Measurements from ENCODE around the gene OR4S2. TPM values are rescaled to one million over a fixed set of nuclear protein-coding genes. Genes with fewer than 3 reads are reported as not detected.

Gene OR4S2
- total RNA-seq, 1 donor from 2014 or later, result not detected

DNA sequence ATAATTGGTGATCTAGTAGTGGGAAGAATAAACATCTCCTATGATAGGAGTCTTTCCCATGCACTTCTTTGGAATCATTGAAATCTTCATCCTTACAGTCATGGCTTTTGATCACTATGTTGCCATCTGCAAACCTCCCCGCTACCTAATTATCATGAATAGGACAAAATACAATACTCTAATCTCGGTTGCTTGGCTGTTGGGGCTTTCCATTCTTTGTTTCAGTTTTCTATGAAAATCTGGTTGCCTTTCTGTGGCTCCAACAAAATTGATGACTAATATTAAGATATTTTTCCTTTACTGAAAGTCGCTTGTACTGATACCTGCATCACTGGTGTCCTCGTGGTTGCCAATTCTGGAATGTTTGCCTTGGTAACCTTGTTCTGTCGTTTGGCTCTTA lies 25.7 kb downstream of the OR4S2 start:
- TF ChIP-seq, protein P1, sequence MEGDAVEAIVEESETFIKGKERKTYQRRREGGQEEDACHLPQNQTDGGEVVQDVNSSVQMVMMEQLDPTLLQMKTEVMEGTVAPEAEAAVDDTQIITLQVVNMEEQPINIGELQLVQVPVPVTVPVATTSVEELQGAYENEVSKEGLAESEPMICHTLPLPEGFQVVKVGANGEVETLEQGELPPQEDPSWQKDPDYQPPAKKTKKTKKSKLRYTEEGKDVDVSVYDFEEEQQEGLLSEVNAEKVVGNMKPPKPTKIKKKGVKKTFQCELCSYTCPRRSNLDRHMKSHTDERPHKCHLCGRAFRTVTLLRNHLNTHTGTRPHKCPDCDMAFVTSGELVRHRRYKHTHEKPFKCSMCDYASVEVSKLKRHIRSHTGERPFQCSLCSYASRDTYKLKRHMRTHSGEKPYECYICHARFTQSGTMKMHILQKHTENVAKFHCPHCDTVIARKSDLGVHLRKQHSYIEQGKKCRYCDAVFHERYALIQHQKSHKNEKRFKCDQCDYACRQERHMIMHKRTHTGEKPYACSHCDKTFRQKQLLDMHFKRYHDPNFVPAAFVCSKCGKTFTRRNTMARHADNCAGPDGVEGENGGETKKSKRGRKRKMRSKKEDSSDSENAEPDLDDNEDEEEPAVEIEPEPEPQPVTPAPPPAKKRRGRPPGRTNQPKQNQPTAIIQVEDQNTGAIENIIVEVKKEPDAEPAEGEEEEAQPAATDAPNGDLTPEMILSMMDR (IDR thresholded peaks at IDR 0.05; ENCODE audit: unreplicated experiment), result no peak
- no peak overlapping the region for H3K4me3 Mint-ChIP-seq (ENCODE audit: low read depth)
- no peaks in the 10 kb centered on the region for H3K27me3 Mint-ChIP-seq
- no peak for DNase-seq (ENCODE audit: low spot score, unreplicated experiment)
- H3K36me3 Mint-ChIP-seq (ENCODE audit: insufficient read depth), result no peaks in the 10 kb centered on the region
- H3K27ac Mint-ChIP-seq, result no peak overlapping the region
- H3K4me1 Mint-ChIP-seq (ENCODE audit: low read depth), result no peaks in the 10 kb centered on the region
- H3K9me3 Mint-ChIP-seq (ENCODE audit: low read depth), result peaks cover 8% of the 10 kb centered on the region

DNA sequence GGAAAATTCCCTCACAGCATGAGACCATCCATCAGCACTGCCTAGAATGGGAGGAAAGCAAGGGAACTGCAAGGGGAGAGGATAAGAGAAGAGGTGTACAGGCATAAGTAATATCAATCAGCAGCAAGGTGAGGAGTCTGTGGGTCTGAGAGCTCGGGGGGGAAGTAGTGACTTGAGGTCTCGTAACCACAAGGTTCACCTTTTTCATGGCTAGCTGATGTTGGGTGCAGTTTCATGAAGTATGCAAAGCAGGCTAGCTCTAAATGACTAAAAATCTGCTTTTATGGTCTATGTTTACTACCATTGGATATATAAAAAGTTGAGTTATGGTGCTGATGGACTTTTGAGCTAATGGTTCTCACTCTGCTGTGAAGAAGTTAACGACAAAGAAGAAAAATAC lies 49.7 kb downstream of the OR4S2 start:
- H3K27ac Mint-ChIP-seq, result no peak overlapping the region
- no peaks in the 10 kb centered on the region for H3K27me3 Mint-ChIP-seq
- H3K4me1 Mint-ChIP-seq (ENCODE audit: low read depth), result no peaks in the 10 kb centered on the region
- TF ChIP-seq, protein P1 (IDR thresholded peaks at IDR 0.05; ENCODE audit: unreplicated experiment), result no peak
- DNase-seq (ENCODE audit: low spot score, unreplicated experiment), result no peak
- peaks cover 29% of the 10 kb centered on the region for H3K9me3 Mint-ChIP-seq (ENCODE audit: low read depth)
- no peak overlapping the region for H3K4me3 Mint-ChIP-seq (ENCODE audit: low read depth)
- no peaks in the 10 kb centered on the region for H3K36me3 Mint-ChIP-seq (ENCODE audit: insufficient read depth)

DNA sequence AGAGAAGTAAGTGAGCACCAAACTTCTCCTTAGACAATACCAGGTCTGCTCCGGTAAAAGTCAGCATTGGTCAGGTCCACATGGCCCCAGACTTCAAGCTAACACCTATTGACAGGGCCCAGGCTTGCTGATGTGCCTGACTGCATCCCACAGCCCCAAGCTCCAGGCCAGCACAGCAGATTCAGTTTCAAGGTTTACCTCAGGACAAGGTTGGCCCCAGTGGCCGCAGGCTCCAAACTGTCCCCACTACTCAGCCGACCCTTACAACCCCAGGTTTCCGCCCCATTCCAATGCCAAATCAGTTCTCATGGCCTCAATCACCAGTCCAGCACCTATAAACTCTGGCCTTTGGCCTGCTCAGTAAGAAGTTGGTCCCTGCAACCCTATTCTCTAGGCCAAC lies 53.3 kb downstream of the OR4S2 start:
- TF ChIP-seq, protein P1 (IDR thresholded peaks at IDR 0.05; ENCODE audit: unreplicated experiment), result no peak
- Mint-ChIP-seq H3K9me3 (ENCODE audit: low read depth) (peaks cover 28% of the 10 kb centered on the region), H3K4me3 (ENCODE audit: low read depth) (no peak overlapping the region), H3K36me3 (ENCODE audit: insufficient read depth) (no peaks in the 10 kb centered on the region), H3K27me3 (no peaks in the 10 kb centered on the region), H3K4me1 (ENCODE audit: low read depth) (no peaks in the 10 kb centered on the region), H3K27ac (no peak overlapping the region)
- no peak for DNase-seq (ENCODE audit: low spot score, unreplicated experiment)

Other genes starting within 250 kb of the OR4S2 start
- not detected in 2 replicates for gene OR4C15, start 93.9 kb upstream of the OR4S2 start, total RNA-seq
- not detected in 2 replicates for gene OR4C16, start 76.2 kb upstream of the OR4S2 start, total RNA-seq
- gene OR4C11, start 40.7 kb upstream of the OR4S2 start, total RNA-seq, result not detected in 2 replicates
- gene OR4P4, start 13.2 kb upstream of the OR4S2 start, total RNA-seq, result not detected in 2 replicates
- gene OR4C6, start 13.9 kb downstream of the OR4S2 start, total RNA-seq, result not detected in 2 replicates
- not detected in 2 replicates for gene OR5D13, start 125.1 kb downstream of the OR4S2 start, total RNA-seq
- not detected in 2 replicates for gene OR5D14, start 147.2 kb downstream of the OR4S2 start, total RNA-seq
- not detected in 2 replicates for gene OR5L1, start 163.0 kb downstream of the OR4S2 start, total RNA-seq
- gene OR5D18, start 171.3 kb downstream of the OR4S2 start, total RNA-seq, result not detected in 2 replicates
- not detected in 2 replicates for gene OR5L2, start 178.9 kb downstream of the OR4S2 start, total RNA-seq
- gene OR5D16, start 190.4 kb downstream of the OR4S2 start, total RNA-seq, result not detected in 2 replicates
- gene TRIM51, start 235.0 kb downstream of the OR4S2 start, total RNA-seq, result not detected in 2 replicates

All from progenitor cell of endocrine pancreas (in vitro differentiated cells).